ENCODE data around the gene BAZ2B. TPM values are rescaled to one million over a fixed set of nuclear protein-coding genes. Genes with fewer than 3 reads are reported as not detected.
"Not testable (repeated sequence)": the region's sequence is repeated elsewhere in the genome, so short reads cannot be mapped to it uniquely, and the experiment has no call there.

BAZ2B gene
- polyA plus RNA-seq (ENCODE audit: insufficient read length in 3 of 3), result 10 to 100 TPM; 73.8 to 95.9 (median 79.9) TPM

GRCh38 chr2:159616286-159616701 is at the start of gene BAZ2B:
Gene BAZ2B, minus strand, starts transcription at chr2:159616548. Its CDS starts 137,829 bp downstream, at chr2:159478719.
- DNase-seq (ENCODE audit: low read depth in 3 of 3, low spot score in 2 of 3), result peak in 1 of 3 donors; percentile 62

- no peak for DNase-seq (ENCODE audit: low read depth in 3 of 3, low spot score in 2 of 3)
Observed at GRCh38 chr2:159661286-159661685, 44.9 kb upstream of the BAZ2B start.

- DNase-seq (ENCODE audit: low read depth in 3 of 3, low spot score in 2 of 3), result no peak
Observed at GRCh38 chr2:159658881-159659873, 42.8 kb upstream of the BAZ2B start.

- no peak for DNase-seq (ENCODE audit: low read depth in 3 of 3, low spot score in 2 of 3)
Observed at GRCh38 chr2:159653962-159654361, 37.6 kb upstream of the BAZ2B start.

GRCh38 chr2:159651884-159652283 is 35.5 kb upstream of the BAZ2B start:
- no peak for DNase-seq (ENCODE audit: low read depth in 3 of 3, low spot score in 2 of 3)

- DNase-seq (ENCODE audit: low read depth in 3 of 3, low spot score in 2 of 3), result no peak
Observed at GRCh38 chr2:159650574-159650973, 34.2 kb upstream of the BAZ2B start.

GRCh38 chr2:159648643-159649042 is 32.3 kb upstream of the BAZ2B start:
- DNase-seq (ENCODE audit: low read depth in 3 of 3, low spot score in 2 of 3), result no peak

- no peak for DNase-seq (ENCODE audit: low read depth in 3 of 3, low spot score in 2 of 3)
Observed at GRCh38 chr2:159647667-159648066, 31.3 kb upstream of the BAZ2B start.

GRCh38 chr2:159640176-159640575 is 23.8 kb upstream of the BAZ2B start:
- DNase-seq (ENCODE audit: low read depth in 3 of 3, low spot score in 2 of 3), result no peak

GRCh38 chr2:159639712-159640111 is 23.4 kb upstream of the BAZ2B start:
- no peak for DNase-seq (ENCODE audit: low read depth in 3 of 3, low spot score in 2 of 3)

GRCh38 chr2:159639071-159639470 is 22.7 kb upstream of the BAZ2B start:
- no peak for DNase-seq (ENCODE audit: low read depth in 3 of 3, low spot score in 2 of 3)

- no peak for DNase-seq (ENCODE audit: low read depth in 3 of 3, low spot score in 2 of 3)
Observed at GRCh38 chr2:159637988-159638501, 21.7 kb upstream of the BAZ2B start.

- DNase-seq (ENCODE audit: low read depth in 3 of 3, low spot score in 2 of 3), result no peak
Observed at GRCh38 chr2:159637240-159637639, 20.9 kb upstream of the BAZ2B start.

- DNase-seq (ENCODE audit: low read depth in 3 of 3, low spot score in 2 of 3), result no peak
Observed at GRCh38 chr2:159635006-159635789, 18.9 kb upstream of the BAZ2B start.

- DNase-seq (ENCODE audit: low read depth in 3 of 3, low spot score in 2 of 3), result no peak
Observed at GRCh38 chr2:159633219-159633618, 16.9 kb upstream of the BAZ2B start.

GRCh38 chr2:159625628-159626027 is 9.3 kb upstream of the BAZ2B start:
- not testable (repeated sequence) for DNase-seq (ENCODE audit: low read depth in 3 of 3, low spot score in 2 of 3)

- DNase-seq (ENCODE audit: low read depth in 3 of 3, low spot score in 2 of 3), result no peak
Observed at GRCh38 chr2:159623436-159623835, 7.1 kb upstream of the BAZ2B start.

GRCh38 chr2:159622966-159623365 is 6.6 kb upstream of the BAZ2B start:
- no peak for DNase-seq (ENCODE audit: low read depth in 3 of 3, low spot score in 2 of 3)

GRCh38 chr2:159620796-159621195 is 4.4 kb upstream of the BAZ2B start:
- no peak for DNase-seq (ENCODE audit: low read depth in 3 of 3, low spot score in 2 of 3)

GRCh38 chr2:159617646-159618045 is 1.3 kb upstream of the BAZ2B start:
- no peak for DNase-seq (ENCODE audit: low read depth in 3 of 3, low spot score in 2 of 3)

- DNase-seq (ENCODE audit: low read depth in 3 of 3, low spot score in 2 of 3), result no peak
Observed at GRCh38 chr2:159617100-159617499, 752 bp upstream of the BAZ2B start.
